PC-9 (cell line): Measurements from ENCODE around the gene MED16. TPM values are rescaled to one million over a fixed set of nuclear protein-coding genes. Genes with fewer than 3 reads are reported as not detected.

Experiments
- BruUV-seq: library from RNA; stranded (reverse); fragments of 400-500 nt; replicated peaks from 2 replicates; lab custom pipeline; 2021; lab: Mats Ljungman, UMichigan
- CTCF ChIA-PET: fragments of 300-600 bp; sonication (Branson Sonifier 250); formaldehyde crosslinking; loops from one replicate; lab custom pipeline; 2022; ENCODE audit warnings: antibody characterized with exemption; lab: Charles Lee
- POLR2A ChIA-PET: fragments of 300-600 bp; sonication (Branson Sonifier 250); formaldehyde crosslinking; loops from one replicate; lab custom pipeline; 2022; ENCODE audit warnings: antibody characterized with exemption; ENCODE audit not compliant: unreplicated experiment; lab: Charles Lee
- DNase-seq, 2 experiments: peaks; one replicate each; pipeline versions ENCODE4 v3.0.0 to v3.0.0-alpha.2; 2015 to 2022; ENCODE audit warnings: mixed read lengths in 1 of 2
- H2AFZ ChIP-seq: fragments of 200-600 bp; sonication (generic); 2 replicates; pipeline ENCODE4 v1.8.1; 2017; ENCODE audit warnings: antibody characterized with exemption
- H3F3A ChIP-seq: fragments of 200-600 bp; sonication (generic); 2 replicates; pipeline ENCODE4 v1.8.1; 2017; ENCODE audit warnings: antibody characterized with exemption, mild to moderate bottlenecking, low read depth; ENCODE audit not compliant: insufficient read depth
- H3K27ac ChIP-seq: fragments of 200-600 bp; sonication (generic); 2 replicates; pipeline ENCODE4 v1.6.1; 2016; ENCODE audit warnings: mixed run types
- H3K27me3 ChIP-seq: fragments of 200-600 bp; sonication (generic); 2 replicates; pipeline ENCODE4 v1.6.1; 2016; ENCODE audit warnings: low read depth, mixed run types; ENCODE audit not compliant: insufficient read depth
- H3K36me3 ChIP-seq: fragments of 200-600 bp; sonication (generic); 2 replicates; pipeline ENCODE4 v1.6.1; 2016; ENCODE audit warnings: low read depth, mixed run types
- H3K4me1 ChIP-seq: fragments of 200-600 bp; sonication (generic); replicated peaks from 2 replicates; pipeline ENCODE4 v1.6.1; 2016; ENCODE audit warnings: mixed run types; ENCODE audit not compliant: insufficient read depth
- H3K4me2 ChIP-seq: fragments of 200-600 bp; sonication (generic); 2 replicates; pipeline ENCODE4 v1.6.1; 2017; ENCODE audit warnings: mixed run types
- H3K4me3 ChIP-seq: fragments of 200-600 bp; sonication (generic); 2 replicates; pipeline ENCODE4 v1.6.1; 2016; ENCODE audit warnings: mixed run types
- H3K79me2 ChIP-seq: fragments of 200-600 bp; sonication (generic); 2 replicates; pipeline ENCODE4 v1.6.1; 2017; ENCODE audit warnings: low read depth, mixed run types
- H3K9me2 ChIP-seq: fragments of 200-600 bp; sonication (generic); 2 replicates; pipeline ENCODE4 v1.8.1; 2017; ENCODE audit warnings: mild to moderate bottlenecking; ENCODE audit not compliant: insufficient read depth
- H3K9me3 ChIP-seq: fragments of 200-600 bp; sonication (generic); 2 replicates; pipeline ENCODE4 v1.8.1; 2016; ENCODE audit warnings: low read depth; ENCODE audit not compliant: insufficient read depth
- H4K20me1 ChIP-seq: fragments of 200-600 bp; sonication (generic); 2 replicates; pipeline ENCODE4 v1.8.1; 2017; ENCODE audit not compliant: insufficient read depth
- EZH2 ChIP-seq: fragments of 200-600 bp; sonication (generic); IDR thresholded peaks from 2 replicates; pipeline ENCODE4 v1.8.0; 2017; ENCODE audit warnings: antibody characterized with exemption, low read depth
- intact Hi-C: fragments of 100-400 bp; cut with micrococcal nuclease; formaldehyde crosslinking; loops from one replicate; pipeline ENCODE4 v1.10.0; 2022; ENCODE audit not compliant: unreplicated experiment
- total RNA-seq: library from RNA; stranded (reverse); gene quantifications from 2 replicates; pipeline ENCODE4 v1.2.3, GENCODE V29; 2021
- TF ChIP-seq, protein P1 (sequence below): fragments of 200-600 bp; sonication (generic); conservative IDR thresholded peaks from 2 replicates; pipeline ENCODE4 v1.6.1; 2017; ENCODE audit warnings: mixed run types, antibody characterized with exemption, mild to moderate bottlenecking, moderate library complexity

MED16 gene
- total RNA-seq, 1 experiment from 2014 or later, result 54.7 TPM

DNA sequence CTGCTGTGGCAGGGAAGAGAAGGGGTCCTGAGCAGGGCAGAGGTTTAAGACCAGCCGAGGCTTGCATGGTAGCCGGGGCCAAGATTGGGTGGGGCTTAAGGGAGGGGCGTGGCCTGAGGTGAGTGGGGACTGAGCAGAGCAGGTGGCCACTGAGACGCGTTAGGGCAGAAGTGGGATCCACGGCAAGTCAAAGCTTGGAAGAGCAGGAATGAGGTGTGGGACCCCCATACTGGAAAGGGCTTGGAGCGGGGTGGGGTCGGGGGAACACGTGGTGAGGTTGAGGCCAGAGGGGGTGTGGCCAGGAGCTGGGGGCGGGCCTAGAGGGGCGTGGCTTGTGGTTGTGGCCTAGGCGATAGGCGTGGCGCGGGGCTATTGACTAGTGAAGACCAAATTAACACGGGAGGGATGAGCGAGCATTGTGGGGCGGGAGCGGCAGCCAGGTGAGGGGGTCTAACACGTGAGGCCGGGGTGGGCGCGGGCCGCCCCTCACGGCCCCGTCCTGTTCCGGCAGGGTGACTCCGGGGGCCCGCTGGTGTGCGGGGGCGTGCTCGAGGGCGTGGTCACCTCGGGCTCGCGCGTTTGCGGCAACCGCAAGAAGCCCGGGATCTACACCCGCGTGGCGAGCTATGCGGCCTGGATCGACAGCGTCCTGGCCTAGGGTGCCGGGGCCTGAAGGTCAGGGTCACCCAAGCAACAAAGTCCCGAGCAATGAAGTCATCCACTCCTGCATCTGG lies 30.2 kb downstream of the MED16 start:
- Histone ChIP-seq H3K27ac (no peak overlapping the region), H3K27me3 (no peaks in the 10 kb centered on the region), H3F3A (peaks cover 48% of the 10 kb centered on the region), H3K9me3 (no peaks in the 10 kb centered on the region), H3K79me2 (no peaks in the 10 kb centered on the region), H3K36me3 (no peaks in the 10 kb centered on the region), H3K4me1 (peaks cover 12% of the 10 kb centered on the region), H4K20me1 (no peaks in the 10 kb centered on the region), H3K4me2 (no peak overlapping the region), H3K9me2 (no peaks in the 10 kb centered on the region), H3K4me3 (no peak overlapping the region), H2AFZ (no peak overlapping the region)
- DNase-seq, result no peak
- POLR2A ChIA-PET, result no interaction called here
- CTCF ChIA-PET, result no interaction called here
- TF ChIP-seq, protein P1, sequence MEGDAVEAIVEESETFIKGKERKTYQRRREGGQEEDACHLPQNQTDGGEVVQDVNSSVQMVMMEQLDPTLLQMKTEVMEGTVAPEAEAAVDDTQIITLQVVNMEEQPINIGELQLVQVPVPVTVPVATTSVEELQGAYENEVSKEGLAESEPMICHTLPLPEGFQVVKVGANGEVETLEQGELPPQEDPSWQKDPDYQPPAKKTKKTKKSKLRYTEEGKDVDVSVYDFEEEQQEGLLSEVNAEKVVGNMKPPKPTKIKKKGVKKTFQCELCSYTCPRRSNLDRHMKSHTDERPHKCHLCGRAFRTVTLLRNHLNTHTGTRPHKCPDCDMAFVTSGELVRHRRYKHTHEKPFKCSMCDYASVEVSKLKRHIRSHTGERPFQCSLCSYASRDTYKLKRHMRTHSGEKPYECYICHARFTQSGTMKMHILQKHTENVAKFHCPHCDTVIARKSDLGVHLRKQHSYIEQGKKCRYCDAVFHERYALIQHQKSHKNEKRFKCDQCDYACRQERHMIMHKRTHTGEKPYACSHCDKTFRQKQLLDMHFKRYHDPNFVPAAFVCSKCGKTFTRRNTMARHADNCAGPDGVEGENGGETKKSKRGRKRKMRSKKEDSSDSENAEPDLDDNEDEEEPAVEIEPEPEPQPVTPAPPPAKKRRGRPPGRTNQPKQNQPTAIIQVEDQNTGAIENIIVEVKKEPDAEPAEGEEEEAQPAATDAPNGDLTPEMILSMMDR, result no peak
- TF ChIP-seq EZH2, result no peak
- BruUV-seq, result no TSS peak
- intact Hi-C loops, result no loop called here

GRCh38 chr19:861756-862580 lies 31.0 kb downstream of the MED16 start:
- DNase-seq, result no peak
- intact Hi-C loops, result no loop called here
- BruUV-seq, result no TSS peak
- Histone ChIP-seq H4K20me1 (no peaks in the 10 kb centered on the region), H3K4me3 (no peak overlapping the region), H3K9me3 (no peaks in the 10 kb centered on the region), H3K27me3 (no peaks in the 10 kb centered on the region), H3K27ac (no peak overlapping the region), H3F3A (peaks cover 44% of the 10 kb centered on the region), H3K4me2 (no peak overlapping the region), H3K79me2 (no peaks in the 10 kb centered on the region), H3K9me2 (no peaks in the 10 kb centered on the region), H2AFZ (no peak overlapping the region), H3K36me3 (no peaks in the 10 kb centered on the region), H3K4me1 (peaks cover 12% of the 10 kb centered on the region)
- TF ChIP-seq, protein P1, result no peak
- TF ChIP-seq EZH2, result no peak
- ChIA-PET POLR2A (no interaction called here), CTCF (no interaction called here)

GRCh38 chr19:861141-861755 lies 31.7 kb downstream of the MED16 start:
- ChIA-PET CTCF (no interaction called here), POLR2A (no interaction called here)
- H3F3A ChIP-seq, result peaks cover 44% of the 10 kb centered on the region
- no peak overlapping the region for H3K4me3 ChIP-seq
- intact Hi-C loops, result no loop called here
- no peak overlapping the region for H2AFZ ChIP-seq
- H3K79me2 ChIP-seq, result no peaks in the 10 kb centered on the region
- TF ChIP-seq EZH2, result no peak
- TF ChIP-seq, protein P1, result no peak
- H3K27me3 ChIP-seq, result no peaks in the 10 kb centered on the region
- H4K20me1 ChIP-seq, result no peaks in the 10 kb centered on the region
- H3K9me2 ChIP-seq, result no peaks in the 10 kb centered on the region
- H3K4me2 ChIP-seq, result no peak overlapping the region
- no TSS peak for BruUV-seq
- no peaks in the 10 kb centered on the region for H3K9me3 ChIP-seq
- H3K36me3 ChIP-seq, result no peaks in the 10 kb centered on the region
- no peak for DNase-seq
- H3K4me1 ChIP-seq, result peaks cover 12% of the 10 kb centered on the region
- no peak overlapping the region for H3K27ac ChIP-seq
